ENCODE data around the gene PEA15.

Gene PEA15

GRCh38 chr1:160224606-160225005, 19.4 kb downstream of the PEA15 start:
- no peak overlapping the region for H2AFZ ChIP-seq (ENCODE audit: low read depth, low read length)
- no peak overlapping the region for H3K4ac ChIP-seq (ENCODE audit: low read depth in 1 of 2, low read length in 2 of 2)
- DNase-seq: no peak
- peaks cover 8% of the 10 kb centered on the region for H3K79me1 ChIP-seq (replicated peaks; ENCODE audit: low read length, poor library complexity, severe bottlenecking)
- no peak overlapping the region for H3K9ac ChIP-seq (ENCODE audit: low read length)
- H3K4me3 ChIP-seq (ENCODE audit: insufficient read depth in 1 of 2, low read depth in 1 of 2, low read length in 2 of 2): no peak overlapping the region
- no peak overlapping the region for H3K27ac ChIP-seq (ENCODE audit: low read length, poor library complexity, severe bottlenecking)
- no peak overlapping the region for H2BK15ac ChIP-seq (ENCODE audit: low read depth, poor library complexity, severe bottlenecking)
- peaks cover 2% of the 10 kb centered on the region for H3K4me1 ChIP-seq (ENCODE audit: control insufficient read depth, insufficient read depth, low read depth, low read length)
- H3K27me3 ChIP-seq (ENCODE audit: control insufficient read depth in 1 of 2, insufficient read depth in 1 of 2, low read length in 2 of 2): no peaks in the 10 kb centered on the region
- no peaks in the 10 kb centered on the region for H3K9me3 ChIP-seq (ENCODE audit: control insufficient read depth, low read length)
- H3K18ac ChIP-seq (ENCODE audit: low read depth in 1 of 2, low read length in 2 of 2): no peak overlapping the region
- no peak overlapping the region for H3K4me2 ChIP-seq (ENCODE audit: low read length, poor library complexity, severe bottlenecking)
- no peak overlapping the region for H2BK5ac ChIP-seq (ENCODE audit: low read depth, low read length, poor library complexity, severe bottlenecking)
- H2BK12ac ChIP-seq (ENCODE audit: low read length in 2 of 2): no peak overlapping the region
- no peak overlapping the region for H4K91ac ChIP-seq (ENCODE audit: low read length)
- no peak overlapping the region for H2BK120ac ChIP-seq (ENCODE audit: low read depth, low read length)
- peaks cover 33 to 98% of the 10 kb centered on the region in 2 experiments for H3K36me3 ChIP-seq (ENCODE audit: control insufficient read depth in 1 of 2, insufficient read depth in 2 of 2, low read depth in 1 of 2, low read length in 2 of 2)
- no peak overlapping the region for H2AK5ac ChIP-seq (ENCODE audit: low read length, severe bottlenecking)
- no peak overlapping the region for H4K8ac ChIP-seq (ENCODE audit: low read length)
- 97% methylated on average over 2 of the region's 2 CpGs for WGBS
- H3K14ac ChIP-seq (ENCODE audit: low read length in 2 of 2): no peak overlapping the region
- H3K23ac ChIP-seq (ENCODE audit: low read length in 2 of 2): no peak overlapping the region

- Histone ChIP-seq H3K9ac (ENCODE audit: low read length) (no peak overlapping the region), H3K9me3 (ENCODE audit: control insufficient read depth, low read length) (no peaks in the 10 kb centered on the region), H4K8ac (ENCODE audit: low read length) (no peak overlapping the region), H3K14ac (ENCODE audit: low read length in 2 of 2) (no peak overlapping the region), H2BK120ac (ENCODE audit: low read depth, low read length) (no peak overlapping the region), H3K27me3 (ENCODE audit: control insufficient read depth in 1 of 2, insufficient read depth in 1 of 2, low read length in 2 of 2) (no peaks in the 10 kb centered on the region), H2BK15ac (ENCODE audit: low read depth, poor library complexity, severe bottlenecking) (no peak overlapping the region), H2AFZ (ENCODE audit: low read depth, low read length) (no peak overlapping the region), H2BK5ac (ENCODE audit: low read depth, low read length, poor library complexity, severe bottlenecking) (no peak overlapping the region), H3K4me1 (ENCODE audit: control insufficient read depth, insufficient read depth, low read depth, low read length) (no peaks in the 10 kb centered on the region), H2BK12ac (ENCODE audit: low read length in 2 of 2) (no peak overlapping the region), H2AK5ac (ENCODE audit: low read length, severe bottlenecking) (no peak overlapping the region), H4K91ac (ENCODE audit: low read length) (no peak overlapping the region), H3K4me3 (ENCODE audit: insufficient read depth in 1 of 2, low read depth in 1 of 2, low read length in 2 of 2) (no peak overlapping the region), H3K4me2 (ENCODE audit: low read length, poor library complexity, severe bottlenecking) (no peak overlapping the region), H3K79me1 (replicated peaks; ENCODE audit: low read length, poor library complexity, severe bottlenecking) (peaks cover 8% of the 10 kb centered on the region), H3K4ac (ENCODE audit: low read depth in 1 of 2, low read length in 2 of 2) (no peak overlapping the region), H3K18ac (ENCODE audit: low read depth in 1 of 2, low read length in 2 of 2) (no peak overlapping the region), H3K36me3 (ENCODE audit: control insufficient read depth in 1 of 2, insufficient read depth in 2 of 2, low read depth in 1 of 2, low read length in 2 of 2) (peaks cover 35 to 98% of the 10 kb centered on the region in 2 experiments), H3K27ac (ENCODE audit: low read length, poor library complexity, severe bottlenecking) (no peak overlapping the region), H3K23ac (ENCODE audit: low read length in 2 of 2) (no peak overlapping the region)
- 92% methylated on average over 2 of the region's 2 CpGs for WGBS
- no peak for DNase-seq
Measured at GRCh38 chr1:160225345-160225744, 20.2 kb downstream of the PEA15 start.

GRCh38 chr1:160226623-160227022, 21.4 kb downstream of the PEA15 start:
- Histone ChIP-seq H4K8ac (ENCODE audit: low read length) (no peak overlapping the region), H2BK120ac (ENCODE audit: low read depth, low read length) (no peak overlapping the region), H3K9ac (ENCODE audit: low read length) (no peak overlapping the region), H3K36me3 (ENCODE audit: control insufficient read depth in 1 of 2, insufficient read depth in 2 of 2, low read depth in 1 of 2, low read length in 2 of 2) (peaks cover 36 to 98% of the 10 kb centered on the region in 2 experiments), H4K91ac (ENCODE audit: low read length) (no peak overlapping the region), H2BK5ac (ENCODE audit: low read depth, low read length, poor library complexity, severe bottlenecking) (no peak overlapping the region), H3K4ac (ENCODE audit: low read depth in 1 of 2, low read length in 2 of 2) (no peak overlapping the region), H3K18ac (ENCODE audit: low read depth in 1 of 2, low read length in 2 of 2) (no peak overlapping the region), H2BK12ac (ENCODE audit: low read length in 2 of 2) (no peak overlapping the region), H3K23ac (ENCODE audit: low read length in 2 of 2) (no peak overlapping the region), H3K14ac (ENCODE audit: low read length in 2 of 2) (no peak overlapping the region), H2AFZ (ENCODE audit: low read depth, low read length) (no peak overlapping the region), H3K27me3 (ENCODE audit: control insufficient read depth in 1 of 2, insufficient read depth in 1 of 2, low read length in 2 of 2) (no peaks in the 10 kb centered on the region), H3K4me1 (ENCODE audit: control insufficient read depth, insufficient read depth, low read depth, low read length) (no peaks in the 10 kb centered on the region), H3K27ac (ENCODE audit: low read length, poor library complexity, severe bottlenecking) (no peak overlapping the region), H3K9me3 (ENCODE audit: control insufficient read depth, low read length) (no peaks in the 10 kb centered on the region), H2AK5ac (ENCODE audit: low read length, severe bottlenecking) (no peak overlapping the region), H3K4me2 (ENCODE audit: low read length, poor library complexity, severe bottlenecking) (no peak overlapping the region), H2BK15ac (ENCODE audit: low read depth, poor library complexity, severe bottlenecking) (no peak overlapping the region), H3K4me3 (ENCODE audit: insufficient read depth in 1 of 2, low read depth in 1 of 2, low read length in 2 of 2) (no peak overlapping the region), H3K79me1 (replicated peaks; ENCODE audit: low read length, poor library complexity, severe bottlenecking) (peaks cover 6% of the 10 kb centered on the region)
- WGBS: 95% methylated on average over 2 of the region's 2 CpGs
- no peak for DNase-seq

- H2BK5ac ChIP-seq (ENCODE audit: low read depth, low read length, poor library complexity, severe bottlenecking): no peak overlapping the region
- no peak overlapping the region for H2BK12ac ChIP-seq (ENCODE audit: low read length in 2 of 2)
- no peak overlapping the region for H3K27ac ChIP-seq (ENCODE audit: low read length, poor library complexity, severe bottlenecking)
- DNase-seq: no peak
- H2AK5ac ChIP-seq (ENCODE audit: low read length, severe bottlenecking): no peak overlapping the region
- peaks cover 39 to 97% of the 10 kb centered on the region in 2 experiments for H3K36me3 ChIP-seq (ENCODE audit: control insufficient read depth in 1 of 2, insufficient read depth in 2 of 2, low read depth in 1 of 2, low read length in 2 of 2)
- no peak overlapping the region for H2AFZ ChIP-seq (ENCODE audit: low read depth, low read length)
- H3K27me3 ChIP-seq (ENCODE audit: control insufficient read depth in 1 of 2, insufficient read depth in 1 of 2, low read length in 2 of 2): no peaks in the 10 kb centered on the region
- H3K18ac ChIP-seq (ENCODE audit: low read depth in 1 of 2, low read length in 2 of 2): no peak overlapping the region
- no peak overlapping the region for H3K14ac ChIP-seq (ENCODE audit: low read length in 2 of 2)
- H3K4me2 ChIP-seq (ENCODE audit: low read length, poor library complexity, severe bottlenecking): no peak overlapping the region
- no peak overlapping the region for H4K91ac ChIP-seq (ENCODE audit: low read length)
- H3K9ac ChIP-seq (ENCODE audit: low read length): no peak overlapping the region
- no peak overlapping the region for H3K4me3 ChIP-seq (ENCODE audit: insufficient read depth in 1 of 2, low read depth in 1 of 2, low read length in 2 of 2)
- no peak overlapping the region for H3K4ac ChIP-seq (ENCODE audit: low read depth in 1 of 2, low read length in 2 of 2)
- no peaks in the 10 kb centered on the region for H3K4me1 ChIP-seq (ENCODE audit: control insufficient read depth, insufficient read depth, low read depth, low read length)
- peaks cover 8% of the 10 kb centered on the region for H3K79me1 ChIP-seq (replicated peaks; ENCODE audit: low read length, poor library complexity, severe bottlenecking)
- WGBS: 96% methylated on average over 4 of the region's 4 CpGs
- H4K8ac ChIP-seq (ENCODE audit: low read length): no peak overlapping the region
- no peak overlapping the region for H2BK15ac ChIP-seq (ENCODE audit: low read depth, poor library complexity, severe bottlenecking)
- no peak overlapping the region for H2BK120ac ChIP-seq (ENCODE audit: low read depth, low read length)
- H3K23ac ChIP-seq (ENCODE audit: low read length in 2 of 2): no peak overlapping the region
- H3K9me3 ChIP-seq (ENCODE audit: control insufficient read depth, low read length): no peaks in the 10 kb centered on the region
Measured at GRCh38 chr1:160227034-160227433, 21.9 kb downstream of the PEA15 start.

Data from mesenchymal stem cell (in vitro differentiated cells and primary cell).